ENCODE measurements around the gene KDM2A. TPM values are rescaled to one million over a fixed set of nuclear protein-coding genes. Genes with fewer than 3 reads are reported as not detected.

Gene KDM2A
- total RNA-seq, 1 experiment from 2014 or later, result 122 TPM

GRCh38 chr11:67292671-67293070 is 173.6 kb downstream of the KDM2A start:
- no peaks in the 10 kb centered on the region for H3K27me3 Mint-ChIP-seq (ENCODE audit: insufficient read depth, unreplicated experiment)
- CTCF ChIA-PET, result no interaction called here
- peaks cover 18% of the 10 kb centered on the region for H3K9me3 Mint-ChIP-seq (ENCODE audit: unreplicated experiment)
- Histone ChIP-seq H3K4me1 (peaks cover 13% of the 10 kb centered on the region), H3K9me3 (peaks cover 17% of the 10 kb centered on the region), H3K36me3 (ENCODE audit: control insufficient read depth, insufficient read depth, low read length) (peaks cover 9% of the 10 kb centered on the region), H3K4me3 (ENCODE audit: low read depth, low read length) (no peak overlapping the region), H3K27me3 (replicated peaks; ENCODE audit: control insufficient read depth, insufficient read depth, low read length) (no peaks in the 10 kb centered on the region)
- no peak overlapping the region for H3K27ac Mint-ChIP-seq (ENCODE audit: unreplicated experiment)
- no TSS peak for BruUV-seq (replicated peaks)
- TF ChIP-seq, protein P1, sequence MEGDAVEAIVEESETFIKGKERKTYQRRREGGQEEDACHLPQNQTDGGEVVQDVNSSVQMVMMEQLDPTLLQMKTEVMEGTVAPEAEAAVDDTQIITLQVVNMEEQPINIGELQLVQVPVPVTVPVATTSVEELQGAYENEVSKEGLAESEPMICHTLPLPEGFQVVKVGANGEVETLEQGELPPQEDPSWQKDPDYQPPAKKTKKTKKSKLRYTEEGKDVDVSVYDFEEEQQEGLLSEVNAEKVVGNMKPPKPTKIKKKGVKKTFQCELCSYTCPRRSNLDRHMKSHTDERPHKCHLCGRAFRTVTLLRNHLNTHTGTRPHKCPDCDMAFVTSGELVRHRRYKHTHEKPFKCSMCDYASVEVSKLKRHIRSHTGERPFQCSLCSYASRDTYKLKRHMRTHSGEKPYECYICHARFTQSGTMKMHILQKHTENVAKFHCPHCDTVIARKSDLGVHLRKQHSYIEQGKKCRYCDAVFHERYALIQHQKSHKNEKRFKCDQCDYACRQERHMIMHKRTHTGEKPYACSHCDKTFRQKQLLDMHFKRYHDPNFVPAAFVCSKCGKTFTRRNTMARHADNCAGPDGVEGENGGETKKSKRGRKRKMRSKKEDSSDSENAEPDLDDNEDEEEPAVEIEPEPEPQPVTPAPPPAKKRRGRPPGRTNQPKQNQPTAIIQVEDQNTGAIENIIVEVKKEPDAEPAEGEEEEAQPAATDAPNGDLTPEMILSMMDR (IDR thresholded peaks at IDR 0.05; ENCODE audit: insufficient read depth in 1 of 2, low read depth in 1 of 2, low read length in 1 of 2, severe bottlenecking in 1 of 2, unreplicated experiment in 1 of 2), result no peak
- peaks cover 79% of the 10 kb centered on the region for H3K36me3 Mint-ChIP-seq (ENCODE audit: insufficient read depth, unreplicated experiment)
- no peak overlapping the region for H3K4me3 Mint-ChIP-seq (ENCODE audit: unreplicated experiment)
- peaks cover 20% of the 10 kb centered on the region for H3K4me1 Mint-ChIP-seq (ENCODE audit: low read depth, unreplicated experiment)
- DNase-seq, result no peak
- POLR2A ChIA-PET, result no interaction called here
- intact Hi-C loops (cut with micrococcal nuclease; ENCODE audit: unreplicated experiment), result no loop called here

DNA sequence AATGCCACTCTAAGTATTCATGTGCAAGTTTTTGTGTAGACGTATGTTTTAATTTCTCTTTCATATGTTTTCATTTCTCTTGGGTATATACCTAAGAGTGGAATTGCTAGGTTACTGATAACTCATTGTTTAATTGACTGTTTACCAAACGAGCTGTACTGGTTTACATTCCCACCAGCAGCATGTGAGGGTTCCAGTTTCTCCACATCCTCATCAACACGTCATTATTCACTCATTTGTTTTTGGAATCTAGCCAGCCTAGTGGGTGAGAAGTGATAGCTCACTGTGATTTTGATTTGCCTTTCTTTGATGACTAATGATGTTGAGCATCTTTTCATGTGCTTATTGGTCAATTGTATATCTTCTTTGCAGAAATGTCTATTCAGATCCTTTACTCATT is 174.0 kb downstream of the KDM2A start:
- Histone ChIP-seq H3K4me3 (ENCODE audit: low read depth, low read length) (no peak overlapping the region), H3K4me1 (peaks cover 9% of the 10 kb centered on the region), H3K9me3 (peaks cover 17% of the 10 kb centered on the region), H3K36me3 (ENCODE audit: control insufficient read depth, insufficient read depth, low read length) (peaks cover 9% of the 10 kb centered on the region), H3K27me3 (replicated peaks; ENCODE audit: control insufficient read depth, insufficient read depth, low read length) (no peaks in the 10 kb centered on the region)
- Mint-ChIP-seq H3K27me3 (ENCODE audit: insufficient read depth, unreplicated experiment) (no peaks in the 10 kb centered on the region), H3K27ac (ENCODE audit: unreplicated experiment) (no peak overlapping the region), H3K4me3 (ENCODE audit: unreplicated experiment) (no peak overlapping the region), H3K4me1 (ENCODE audit: low read depth, unreplicated experiment) (peaks cover 16% of the 10 kb centered on the region), H3K36me3 (ENCODE audit: insufficient read depth, unreplicated experiment) (peaks cover 79% of the 10 kb centered on the region), H3K9me3 (ENCODE audit: unreplicated experiment) (peaks cover 18% of the 10 kb centered on the region)
- CTCF ChIA-PET, result no interaction called here
- BruUV-seq (replicated peaks), result no TSS peak
- TF ChIP-seq, protein P1 (IDR thresholded peaks at IDR 0.05; ENCODE audit: insufficient read depth in 1 of 2, low read depth in 1 of 2, low read length in 1 of 2, severe bottlenecking in 1 of 2, unreplicated experiment in 1 of 2), result no peak
- POLR2A ChIA-PET, result interaction anchor here (1.2 kb wide), 1 partner anchor 10 kb away, joined by 4 read pairs; the partner anchor contains the start of gene SSH3
- no peak for DNase-seq
- intact Hi-C loops (cut with micrococcal nuclease; ENCODE audit: unreplicated experiment), result no loop called here

GRCh38 chr11:67295846-67296245 is 176.8 kb downstream of the KDM2A start:
- TF ChIP-seq, protein P1 (IDR thresholded peaks at IDR 0.05; ENCODE audit: insufficient read depth in 1 of 2, low read depth in 1 of 2, low read length in 1 of 2, severe bottlenecking in 1 of 2, unreplicated experiment in 1 of 2), result no peak
- no TSS peak for BruUV-seq (replicated peaks)
- intact Hi-C loops (cut with micrococcal nuclease; ENCODE audit: unreplicated experiment), result no loop called here
- H3K27me3 Mint-ChIP-seq (ENCODE audit: insufficient read depth, unreplicated experiment), result no peaks in the 10 kb centered on the region
- Histone ChIP-seq H3K4me1 (no peaks in the 10 kb centered on the region), H3K36me3 (ENCODE audit: control insufficient read depth, insufficient read depth, low read length) (peaks cover 9% of the 10 kb centered on the region), H3K4me3 (ENCODE audit: low read depth, low read length) (no peak overlapping the region), H3K9me3 (peaks cover 17% of the 10 kb centered on the region), H3K27me3 (replicated peaks; ENCODE audit: control insufficient read depth, insufficient read depth, low read length) (no peaks in the 10 kb centered on the region)
- no peak overlapping the region for H3K4me3 Mint-ChIP-seq (ENCODE audit: unreplicated experiment)
- ChIA-PET CTCF (no interaction called here), POLR2A (no interaction called here)
- peaks cover 9% of the 10 kb centered on the region for H3K4me1 Mint-ChIP-seq (ENCODE audit: low read depth, unreplicated experiment)
- peaks cover 80% of the 10 kb centered on the region for H3K36me3 Mint-ChIP-seq (ENCODE audit: insufficient read depth, unreplicated experiment)
- DNase-seq, result no peak
- H3K27ac Mint-ChIP-seq (ENCODE audit: unreplicated experiment), result no peak overlapping the region
- H3K9me3 Mint-ChIP-seq (ENCODE audit: unreplicated experiment), result peaks cover 18% of the 10 kb centered on the region
